Esophagus squamous epithelium (tissue), 5 donors: ENCODE measurements around the gene THSD8. TPM values are rescaled to one million over a fixed set of nuclear protein-coding genes. Genes with fewer than 3 reads are reported as not detected.

ENCODE experiments used
- DNase-seq: peaks from one replicate; lab custom pipeline; 2025; lab: John Stamatoyannopoulos, UW
- H3K27ac ChIP-seq, 4 donors: fragments of 200-600 bp; sonication (generic); one replicate each; pipeline ENCODE4 v1.5.1; 2016 to 2019; ENCODE audit warnings: mild to moderate bottlenecking in 1 of 4
- H3K27me3 ChIP-seq, 4 donors: fragments of 200-600 bp; sonication (generic); 1 replicate in 3 of 4; 2 replicates in 1 of 4; pipeline versions ENCODE4 v1.5.1 to v1.6.0; 2017 to 2021; ENCODE audit warnings: antibody characterized with exemption in 1 of 4
- H3K36me3 ChIP-seq, 3 donors: fragments of 200-600 bp; sonication (generic); one replicate each; pipeline ENCODE4 v1.5.1; 2016 to 2019
- H3K4me1 ChIP-seq, 3 donors: fragments of 200-600 bp; sonication (generic); one replicate each; pipeline ENCODE4 v1.5.1; 2017 to 2019
- H3K4me3 ChIP-seq, 4 donors: fragments of 200-600 bp; sonication (generic); 1 replicate in 3 of 4; 2 replicates in 1 of 4; pipeline ENCODE4 v1.5.1; 2016 to 2019; ENCODE audit warnings: mild to moderate bottlenecking in 2 of 4, moderate library complexity in 1 of 4
- H3K9me3 ChIP-seq, 3 donors: fragments of 200-600 bp; sonication (generic); one replicate each; pipeline ENCODE4 v1.5.1; 2016 to 2019
- POLR2A ChIP-seq, 4 donors: fragments of 450-650 bp; IDR thresholded peaks; one replicate each; pipeline ENCODE4 v1.6.1; 2017; ENCODE audit warnings: antibody characterized with exemption in 4 of 4, mild to moderate bottlenecking in 4 of 4, moderate library complexity in 3 of 4
- WGBS, 2 donors: methylation state at CpG; one replicate each; pipeline ENCODE4 v1.1.5; 2018; 5-methylcytosine and 5-hydroxymethylcytosine counted together
- intact Hi-C: fragments of 100-400 bp; cut with DNase I; formaldehyde crosslinking; loops from one replicate; pipeline ENCODE4 v1.15.0; 2022
- total RNA-seq, 4 donors: library from RNA; depleted of rRNA; stranded (reverse); fragments of >200 nt; gene quantifications; one replicate each; pipeline ENCODE4 v1.1.0, GENCODE V29; 2016
- TF ChIP-seq, protein P1 (sequence below), 6 experiments: fragments of 450-650 bp in 4 of 6; fragments of 200-600 bp in 2 of 6; sonication (generic) in 2 of 6; IDR thresholded peaks; one replicate each; pipeline ENCODE4 v1.5.1; 2016 to 2019; ENCODE audit warnings: antibody characterized with exemption in 6 of 6, mild to moderate bottlenecking in 4 of 6, moderate library complexity in 4 of 6
- donor health status: DM: yes; HTN: yes; CAD: no.

THSD8 gene
- total RNA-seq, 4 donors from 2014 or later, result not detected

DNA sequence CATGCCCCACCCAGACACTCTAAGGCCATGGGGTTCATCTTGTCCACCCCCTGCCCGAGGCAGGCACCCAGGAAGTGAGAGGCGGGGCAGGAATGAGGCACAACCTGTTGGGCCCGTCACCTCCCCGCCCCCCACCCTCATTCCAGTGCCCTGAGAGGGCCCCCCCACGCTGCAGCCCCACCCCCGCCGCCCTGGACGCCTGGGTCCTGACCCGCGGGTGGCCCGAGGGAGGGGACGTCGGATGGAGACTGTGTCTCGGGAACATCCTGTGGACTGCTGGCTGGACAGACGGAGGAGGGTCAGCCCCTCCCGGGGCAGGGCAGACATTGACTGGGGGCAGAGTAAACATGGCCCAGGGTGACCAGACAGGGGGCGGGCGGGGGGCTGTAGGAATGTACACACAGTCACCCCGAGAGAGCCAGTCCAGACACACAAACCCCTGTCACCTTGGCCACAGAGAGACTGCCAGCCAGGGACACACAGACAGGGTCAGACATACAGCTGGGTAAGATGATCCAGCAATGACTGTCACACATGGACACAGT, 17.9 kb upstream of the THSD8 start:
- intact Hi-C loops, result no loop called here
- Histone ChIP-seq H3K27ac (peak overlapping the region; percentile 99), H3K9me3 (no peaks in the 10 kb centered on the region), H3K36me3 (no peaks in the 10 kb centered on the region), H3K27me3 (no peaks in the 10 kb centered on the region), H3K4me1 (peaks cover 79 to 89% (median 80%) of the 10 kb centered on the region in 3 donors), H3K4me3 (peak overlapping the region in 3 of 4 donors; percentile 52 to 70 (median 58))
- TF ChIP-seq, protein P1, sequence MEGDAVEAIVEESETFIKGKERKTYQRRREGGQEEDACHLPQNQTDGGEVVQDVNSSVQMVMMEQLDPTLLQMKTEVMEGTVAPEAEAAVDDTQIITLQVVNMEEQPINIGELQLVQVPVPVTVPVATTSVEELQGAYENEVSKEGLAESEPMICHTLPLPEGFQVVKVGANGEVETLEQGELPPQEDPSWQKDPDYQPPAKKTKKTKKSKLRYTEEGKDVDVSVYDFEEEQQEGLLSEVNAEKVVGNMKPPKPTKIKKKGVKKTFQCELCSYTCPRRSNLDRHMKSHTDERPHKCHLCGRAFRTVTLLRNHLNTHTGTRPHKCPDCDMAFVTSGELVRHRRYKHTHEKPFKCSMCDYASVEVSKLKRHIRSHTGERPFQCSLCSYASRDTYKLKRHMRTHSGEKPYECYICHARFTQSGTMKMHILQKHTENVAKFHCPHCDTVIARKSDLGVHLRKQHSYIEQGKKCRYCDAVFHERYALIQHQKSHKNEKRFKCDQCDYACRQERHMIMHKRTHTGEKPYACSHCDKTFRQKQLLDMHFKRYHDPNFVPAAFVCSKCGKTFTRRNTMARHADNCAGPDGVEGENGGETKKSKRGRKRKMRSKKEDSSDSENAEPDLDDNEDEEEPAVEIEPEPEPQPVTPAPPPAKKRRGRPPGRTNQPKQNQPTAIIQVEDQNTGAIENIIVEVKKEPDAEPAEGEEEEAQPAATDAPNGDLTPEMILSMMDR (IDR thresholded peaks at IDR 0.05), result no peak
- TF ChIP-seq POLR2A (IDR thresholded peaks at IDR 0.05), result no peak
- DNase-seq, result no peak
- WGBS, 2 donors, result 0 to 50% methylated on average over 1 to 2 of the region's 19 CpGs

DNA sequence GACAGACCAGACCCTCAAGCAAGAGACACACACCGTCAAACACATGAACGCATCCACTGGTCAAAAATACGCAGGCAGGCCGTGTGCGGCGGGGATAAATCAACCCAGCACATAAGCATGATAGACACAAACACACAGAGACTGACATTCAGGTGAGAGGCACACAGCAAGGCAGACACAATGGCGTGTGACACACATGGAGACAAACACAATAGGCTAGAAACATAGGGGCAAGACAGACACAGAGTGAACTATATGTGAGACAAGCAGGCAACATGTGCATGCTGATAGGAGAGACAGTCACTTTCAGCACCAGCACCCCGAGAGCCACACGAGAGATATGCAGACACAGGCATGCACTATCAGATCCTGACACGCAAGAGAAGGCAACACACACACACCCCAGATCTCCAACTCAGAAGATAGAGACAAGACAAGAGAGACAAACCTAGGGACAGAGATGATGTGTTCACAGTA, 17.4 kb upstream of the THSD8 start:
- no peak for TF ChIP-seq POLR2A (IDR thresholded peaks at IDR 0.05)
- TF ChIP-seq, protein P1 (IDR thresholded peaks at IDR 0.05), result no peak
- no peaks in the 10 kb centered on the region for H3K9me3 ChIP-seq
- H3K4me3 ChIP-seq, result peak overlapping the region in 3 of 4 donors; percentile 22 to 70 (median 58)
- H3K4me1 ChIP-seq, result peaks cover 78 to 89% (median 80%) of the 10 kb centered on the region in 3 donors
- H3K27ac ChIP-seq, result peak overlapping the region; percentile 99
- no peaks in the 10 kb centered on the region for H3K36me3 ChIP-seq
- no peak for DNase-seq
- no peaks in the 10 kb centered on the region for H3K27me3 ChIP-seq
- intact Hi-C loops, result no loop called here
- WGBS, 2 donors, result 25 to 38% methylated on average over 9 to 10 of the region's 10 CpGs

DNA sequence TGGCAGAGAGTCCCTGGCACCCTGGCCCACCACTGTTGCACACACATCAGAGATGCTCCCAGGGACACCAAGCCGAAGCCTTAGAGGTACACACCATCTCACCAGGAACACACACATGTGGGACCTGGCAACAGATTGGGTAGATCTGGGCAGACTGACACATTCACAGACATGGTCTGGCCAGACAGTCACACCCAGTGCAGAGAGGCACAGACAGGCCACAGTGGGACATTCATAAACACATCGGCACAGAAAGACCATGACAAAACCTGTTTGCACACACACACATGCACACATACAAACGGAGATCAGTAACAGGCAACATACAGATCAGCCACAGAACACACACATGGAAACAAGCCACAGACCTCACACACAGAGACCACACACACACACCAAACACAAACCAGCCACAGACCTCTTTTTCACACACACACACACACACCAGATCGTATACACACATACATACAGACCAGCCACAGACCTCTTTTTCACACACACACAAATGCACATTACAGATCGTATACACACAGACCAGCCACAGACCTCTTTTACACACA, 16.9 kb upstream of the THSD8 start:
- Histone ChIP-seq H3K27ac (peak overlapping the region; percentile 99), H3K4me3 (peak overlapping the region in 2 of 4 donors; percentile 22 to 58), H3K27me3 (no peaks in the 10 kb centered on the region), H3K9me3 (no peaks in the 10 kb centered on the region), H3K36me3 (no peaks in the 10 kb centered on the region), H3K4me1 (peaks cover 74 to 89% (median 79%) of the 10 kb centered on the region in 3 donors)
- DNase-seq, result no peak
- TF ChIP-seq, protein P1 (IDR thresholded peaks at IDR 0.05), result no peak
- TF ChIP-seq POLR2A (IDR thresholded peaks at IDR 0.05), result no peak
- WGBS, 2 donors, result 36 to 49% methylated on average over 5 of the region's 5 CpGs
- intact Hi-C loops, result no loop called here

DNA sequence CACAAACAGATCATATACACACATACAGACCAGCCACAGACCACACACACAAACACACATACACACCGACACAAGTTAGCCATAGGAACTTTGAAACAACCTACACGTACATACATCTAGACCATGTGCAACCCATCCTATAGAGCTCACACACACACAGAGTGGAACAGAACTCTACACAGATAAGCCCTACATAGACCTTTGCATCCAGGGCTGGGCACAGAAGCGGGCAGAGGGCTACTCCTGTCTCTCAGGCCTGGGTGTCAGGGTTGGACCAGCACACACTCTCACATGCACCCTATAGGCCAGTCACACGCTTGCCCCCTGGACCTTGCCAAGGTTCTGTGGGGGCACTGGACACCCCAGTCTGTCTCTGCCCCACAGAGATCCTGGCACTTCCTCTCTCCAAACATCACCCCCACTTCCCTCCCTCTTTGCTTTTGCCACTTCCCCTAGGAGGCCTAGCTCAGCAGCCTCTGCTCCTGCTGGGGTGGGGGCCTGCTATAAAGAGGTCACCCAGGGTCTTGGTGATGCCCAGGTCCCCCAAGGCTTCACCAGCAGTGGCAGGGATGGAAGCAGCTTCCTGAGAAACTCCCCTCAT, 16.3 kb upstream of the THSD8 start:
- H3K4me3 ChIP-seq, result peak overlapping the region in 3 of 4 donors; percentile 10 to 22 (median 17)
- peak overlapping the region; percentile 99 for H3K27ac ChIP-seq
- no peaks in the 10 kb centered on the region for H3K27me3 ChIP-seq
- DNase-seq, result no peak
- no peaks in the 10 kb centered on the region for H3K36me3 ChIP-seq
- H3K4me1 ChIP-seq, result peaks cover 74 to 93% (median 82%) of the 10 kb centered on the region in 3 donors
- intact Hi-C loops, result no loop called here
- no peaks in the 10 kb centered on the region for H3K9me3 ChIP-seq
- TF ChIP-seq POLR2A (IDR thresholded peaks at IDR 0.05), result no peak
- TF ChIP-seq, protein P1 (IDR thresholded peaks at IDR 0.05), result no peak
- WGBS, 2 donors, result 64 to 65% methylated on average over 3 of the region's 4 CpGs
